OCI-LY3 (cell line): ENCODE results near the gene NRM.

Experiments used
- H2AFZ ChIP-seq: fragments of 200-600, 300-600 bp; shearing (Covaris generic); 2 replicates; pipeline ENCODE4 v1.6.0; 2014; ENCODE audit warnings: antibody characterized with exemption, low read depth, low read length
- H3K27ac ChIP-seq: fragments of 200-600, 300-600 bp; sonication (generic); 2 replicates; pipeline ENCODE4 v1.5.1; 2014; ENCODE audit warnings: mild to moderate bottlenecking, low read length, moderate library complexity, mixed read lengths
- H3K27me3 ChIP-seq: fragments of 200-600, 300-600 bp; sonication (generic); 2 replicates; pipeline ENCODE4 v1.6.1; 2014; ENCODE audit warnings: low read depth, low read length, mixed read lengths
- H3K36me3 ChIP-seq: fragments of 200-600, 300-600 bp; sonication (generic); replicated peaks from 2 replicates; pipeline ENCODE3; 2014; ENCODE audit warnings: low read depth, low read length, mixed read lengths
- H3K4me1 ChIP-seq: fragments of 300-600, 200-600 bp; sonication (generic); 2 replicates; pipeline ENCODE4 v1.6.1; 2014; ENCODE audit warnings: low read length, mixed read lengths
- H3K4me2 ChIP-seq: fragments of 200-600, 300-600 bp; sonication (generic); 2 replicates; pipeline ENCODE4 v1.6.1; 2014; ENCODE audit warnings: low read length, mixed read lengths
- H3K4me3 ChIP-seq: fragments of 300-600, 200-600 bp; sonication (generic); 2 replicates; pipeline ENCODE4 v1.5.1; 2014; ENCODE audit warnings: antibody characterized with exemption, mild to moderate bottlenecking, low read length, moderate library complexity
- H3K79me2 ChIP-seq: fragments of 300-600, 200-600 bp; shearing (Covaris generic); 2 replicates; pipeline ENCODE4 v1.6.1; 2014; ENCODE audit warnings: mild to moderate bottlenecking, low read length, mixed read lengths
- H3K9ac ChIP-seq: fragments of 300-600, 200-600 bp; shearing (Covaris generic); 2 replicates; pipeline ENCODE4 v1.6.0; 2014; ENCODE audit warnings: mild to moderate bottlenecking, low read length, moderate library complexity
- H3K9me3 ChIP-seq: fragments of 200-600, 300-600 bp; shearing (Covaris generic); 2 replicates; pipeline ENCODE4 v1.6.1; 2014; ENCODE audit warnings: low read length, mixed read lengths; ENCODE audit not compliant: insufficient read depth
- H4K20me1 ChIP-seq: fragments of 200-600, 300-600 bp; sonication (generic); 2 replicates; pipeline ENCODE4 v1.6.1; 2016; ENCODE audit warnings: low read length, mixed read lengths; ENCODE audit not compliant: insufficient read depth
- CTCF ChIP-seq: fragments of 200-600, 300-600 bp; sonication (generic); IDR thresholded peaks from 2 replicates; pipeline ENCODE4 v1.5.1; 2014; ENCODE audit warnings: antibody characterized with exemption, low read length, low read depth
- EZH2phosphoT487 ChIP-seq: fragments of 200-600 bp; shearing (Covaris generic); IDR thresholded peaks from 2 replicates; pipeline ENCODE4 v1.6.1; 2018; ENCODE audit warnings: antibody characterized with exemption, mixed run types, low read depth

NRM gene

GRCh38 chr6:30682143-30683117 is 8.4 kb downstream of the NRM start:
- Histone ChIP-seq H3K4me3 (peak overlapping the region; percentile 90), H2AFZ (no peak overlapping the region), H3K27ac (peak overlapping the region; percentile 90), H3K4me1 (peaks cover 34% of the 10 kb centered on the region), H3K79me2 (peaks cover 65% of the 10 kb centered on the region), H3K9ac (peak overlapping the region; percentile 93), H3K27me3 (no peaks in the 10 kb centered on the region), H3K4me2 (peak overlapping the region; percentile 100), H4K20me1 (peaks cover 10% of the 10 kb centered on the region; the same call in 1 of the 2 replicates), H3K36me3 (peaks cover 3% of the 10 kb centered on the region), H3K9me3 (no peaks in the 10 kb centered on the region)
- no peak for TF ChIP-seq EZH2phosphoT487
- TF ChIP-seq CTCF: no peak

DNA sequence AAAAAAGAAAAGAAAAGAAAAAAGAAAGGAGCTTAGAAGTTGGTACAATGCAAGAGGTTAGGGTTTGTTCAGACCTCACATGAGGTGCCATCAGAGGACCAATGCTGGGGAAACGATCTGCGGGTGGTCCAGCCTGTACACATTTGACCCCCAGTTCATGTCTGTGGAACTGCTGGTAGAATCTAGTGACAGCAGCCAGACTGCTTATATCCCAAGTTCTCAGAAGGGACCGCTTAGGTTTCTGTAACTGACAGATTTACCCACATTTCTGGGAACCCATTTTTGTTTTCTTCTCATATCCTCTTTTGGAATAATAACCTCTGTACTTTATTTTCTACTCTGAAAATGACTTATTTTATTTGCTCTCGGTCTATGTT is 9.0 kb downstream of the NRM start:
- TF ChIP-seq CTCF (no peak), EZH2phosphoT487 (no peak)
- Histone ChIP-seq H3K4me2 (peak overlapping the region; percentile 100), H3K4me1 (peaks cover 33% of the 10 kb centered on the region), H3K79me2 (peaks cover 65% of the 10 kb centered on the region), H3K27ac (peak overlapping the region; percentile 90), H3K36me3 (peaks cover 6% of the 10 kb centered on the region), H3K27me3 (no peaks in the 10 kb centered on the region), H2AFZ (no peak overlapping the region), H4K20me1 (peaks cover 10% of the 10 kb centered on the region; the same call in 1 of the 2 replicates), H3K4me3 (peak overlapping the region; percentile 90), H3K9me3 (no peaks in the 10 kb centered on the region), H3K9ac (peak overlapping the region; percentile 93)

DNA sequence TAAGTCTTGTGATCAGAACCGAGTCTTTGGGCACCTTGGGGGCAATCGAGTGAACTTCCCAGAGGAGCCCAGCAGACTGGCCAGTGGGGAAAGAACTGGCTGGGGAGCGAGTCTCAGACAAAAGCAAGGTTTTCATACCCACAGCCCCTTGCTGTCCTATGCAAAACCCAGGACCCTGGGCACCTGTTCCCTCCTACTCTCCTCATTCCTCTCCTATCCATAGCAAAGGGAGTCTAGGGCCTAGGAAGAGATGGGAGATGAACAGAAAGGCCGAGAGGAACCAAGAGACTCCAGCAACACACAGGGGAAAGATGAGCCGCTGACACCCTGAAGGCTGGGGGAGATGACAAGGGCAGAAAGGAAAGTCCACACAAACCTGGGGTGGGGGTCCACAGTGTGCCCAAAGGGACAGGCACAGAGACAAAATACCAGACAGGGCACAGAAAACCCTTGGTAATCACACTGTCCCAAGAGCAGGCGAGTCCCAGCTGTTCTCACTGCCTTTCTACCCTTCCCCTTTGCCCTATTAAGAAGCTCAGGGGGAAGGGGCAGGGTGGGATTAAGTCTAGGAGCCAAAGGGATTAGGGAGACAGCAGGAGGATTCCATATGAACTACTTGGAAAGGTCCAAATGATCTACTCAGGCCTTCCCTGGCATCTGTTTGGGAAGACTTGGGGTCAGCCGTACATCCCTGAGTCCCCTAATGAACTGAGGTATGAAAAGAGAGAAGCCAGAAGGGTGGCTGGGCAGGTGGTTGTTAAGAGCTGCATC is 10.8 kb downstream of the NRM start:
- peaks cover 51% of the 10 kb centered on the region for H3K79me2 ChIP-seq
- H4K20me1 ChIP-seq: peaks cover 10% of the 10 kb centered on the region; the same call in 1 of the 2 replicates
- H3K36me3 ChIP-seq: peaks cover 10% of the 10 kb centered on the region
- no peak overlapping the region for H2AFZ ChIP-seq
- H3K27ac ChIP-seq: no peak overlapping the region
- no peaks in the 10 kb centered on the region for H3K9me3 ChIP-seq
- H3K4me1 ChIP-seq: peaks cover 31% of the 10 kb centered on the region
- H3K4me3 ChIP-seq: peak overlapping the region; percentile 49; the same call in 1 of the 2 replicates
- TF ChIP-seq CTCF (no peak), EZH2phosphoT487 (no peak)
- no peaks in the 10 kb centered on the region for H3K27me3 ChIP-seq
- H3K9ac ChIP-seq: 0 out of 2 replicates have a peak overlapping the region, but pooled peaks have one; percentile 16
- H3K4me2 ChIP-seq: peak overlapping the region; percentile 85
